ENCODE data around the gene AGBL1.
"Not testable (repeated sequence)": the region's sequence is repeated elsewhere in the genome, so short reads cannot be mapped to it uniquely, and the experiment has no call there.

The AGBL1 gene

GRCh38 chr15:86089422-86089821 lies 9.8 kb downstream of the AGBL1 start:
- H3K36me3 ChIP-seq (ENCODE audit: control insufficient read depth, insufficient read depth, low read length) = no peaks in the 10 kb centered on the region
- H3K9ac ChIP-seq (ENCODE audit: low read depth, low read length) = no peak overlapping the region
- no peak overlapping the region for H3K4me3 ChIP-seq (ENCODE audit: low read depth, low read length)
- peaks cover 11% of the 10 kb centered on the region for H3K4me1 ChIP-seq (ENCODE audit: control insufficient read depth, insufficient read depth, low read length)
- H3K27me3 ChIP-seq (ENCODE audit: control insufficient read depth, insufficient read depth, low read length) = no peaks in the 10 kb centered on the region
- no peaks in the 10 kb centered on the region for H3K9me3 ChIP-seq (ENCODE audit: control insufficient read depth, insufficient read depth, low read length)

GRCh38 chr15:86101818-86102217 lies 22.1 kb downstream of the AGBL1 start:
- H3K36me3 ChIP-seq (ENCODE audit: control insufficient read depth, insufficient read depth, low read length) = no peaks in the 10 kb centered on the region
- no peaks in the 10 kb centered on the region for H3K4me1 ChIP-seq (ENCODE audit: control insufficient read depth, insufficient read depth, low read length)
- H3K9me3 ChIP-seq (ENCODE audit: control insufficient read depth, insufficient read depth, low read length) = no peaks in the 10 kb centered on the region
- H3K27me3 ChIP-seq (ENCODE audit: control insufficient read depth, insufficient read depth, low read length) = no peaks in the 10 kb centered on the region
- H3K9ac ChIP-seq (ENCODE audit: low read depth, low read length) = no peak overlapping the region
- no peak overlapping the region for H3K4me3 ChIP-seq (ENCODE audit: low read depth, low read length)

- H3K36me3 ChIP-seq (ENCODE audit: control insufficient read depth, insufficient read depth, low read length) = no peaks in the 10 kb centered on the region
- H3K9me3 ChIP-seq (ENCODE audit: control insufficient read depth, insufficient read depth, low read length) = no peaks in the 10 kb centered on the region
- no peak overlapping the region for H3K9ac ChIP-seq (ENCODE audit: low read depth, low read length)
- H3K27me3 ChIP-seq (ENCODE audit: control insufficient read depth, insufficient read depth, low read length) = no peaks in the 10 kb centered on the region
- no peaks in the 10 kb centered on the region for H3K4me1 ChIP-seq (ENCODE audit: control insufficient read depth, insufficient read depth, low read length)
- H3K4me3 ChIP-seq (ENCODE audit: low read depth, low read length) = no peak overlapping the region
Measured at GRCh38 chr15:86103825-86104224, 24.2 kb downstream of the AGBL1 start.

- Histone ChIP-seq H3K9ac (ENCODE audit: low read depth, low read length) (no peak overlapping the region), H3K36me3 (ENCODE audit: control insufficient read depth, insufficient read depth, low read length) (no peaks in the 10 kb centered on the region), H3K9me3 (ENCODE audit: control insufficient read depth, insufficient read depth, low read length) (no peaks in the 10 kb centered on the region), H3K27me3 (ENCODE audit: control insufficient read depth, insufficient read depth, low read length) (no peaks in the 10 kb centered on the region), H3K4me1 (ENCODE audit: control insufficient read depth, insufficient read depth, low read length) (no peaks in the 10 kb centered on the region), H3K4me3 (ENCODE audit: low read depth, low read length) (no peak overlapping the region)
Measured at GRCh38 chr15:86106306-86106705, 26.6 kb downstream of the AGBL1 start.

- no peaks in the 10 kb centered on the region for H3K27me3 ChIP-seq (ENCODE audit: control insufficient read depth, insufficient read depth, low read length)
- no peaks in the 10 kb centered on the region for H3K4me1 ChIP-seq (ENCODE audit: control insufficient read depth, insufficient read depth, low read length)
- H3K9ac ChIP-seq (ENCODE audit: low read depth, low read length) = no peak overlapping the region
Measured at GRCh38 chr15:86115145-86115801, 35.6 kb downstream of the AGBL1 start.

GRCh38 chr15:86121568-86122225 lies 42.0 kb downstream of the AGBL1 start:
- Histone ChIP-seq H3K9ac (ENCODE audit: low read depth, low read length) (no peak overlapping the region), H3K36me3 (ENCODE audit: control insufficient read depth, insufficient read depth, low read length) (no peaks in the 10 kb centered on the region), H3K4me3 (ENCODE audit: low read depth, low read length) (no peak overlapping the region), H3K4me1 (ENCODE audit: control insufficient read depth, insufficient read depth, low read length) (peaks cover 15% of the 10 kb centered on the region), H3K27me3 (ENCODE audit: control insufficient read depth, insufficient read depth, low read length) (no peaks in the 10 kb centered on the region), H3K9me3 (ENCODE audit: control insufficient read depth, insufficient read depth, low read length) (no peaks in the 10 kb centered on the region)

More at GRCh38 chr15:86115145-86115801, 35.6 kb downstream of the AGBL1 start:
- Histone ChIP-seq H3K9me3 (ENCODE audit: control insufficient read depth, insufficient read depth, low read length) (peaks cover 4% of the 10 kb centered on the region), H3K36me3 (ENCODE audit: control insufficient read depth, insufficient read depth, low read length) (no peaks in the 10 kb centered on the region), H3K4me3 (ENCODE audit: low read depth, low read length) (no peak overlapping the region)

GRCh38 chr15:86122691-86123391 lies 43.2 kb downstream of the AGBL1 start:
- not testable (repeated sequence) for H3K4me3 ChIP-seq (ENCODE audit: low read depth, low read length); H3K36me3 ChIP-seq (ENCODE audit: control insufficient read depth, insufficient read depth, low read length); H3K9ac ChIP-seq (ENCODE audit: low read depth, low read length); H3K9me3 ChIP-seq (ENCODE audit: control insufficient read depth, insufficient read depth, low read length); H3K27me3 ChIP-seq (ENCODE audit: control insufficient read depth, insufficient read depth, low read length)
- peaks cover 15% of the 10 kb centered on the region for H3K4me1 ChIP-seq (ENCODE audit: control insufficient read depth, insufficient read depth, low read length)

GRCh38 chr15:86125775-86126174 lies 46.1 kb downstream of the AGBL1 start:
- H3K4me3 ChIP-seq (ENCODE audit: low read depth, low read length) = no peak overlapping the region
- no peaks in the 10 kb centered on the region for H3K9me3 ChIP-seq (ENCODE audit: control insufficient read depth, insufficient read depth, low read length)
- H3K36me3 ChIP-seq (ENCODE audit: control insufficient read depth, insufficient read depth, low read length) = no peaks in the 10 kb centered on the region

GRCh38 chr15:86127547-86127946 lies 47.9 kb downstream of the AGBL1 start:
- Histone ChIP-seq H3K9ac (ENCODE audit: low read depth, low read length) (no peak overlapping the region), H3K4me3 (ENCODE audit: low read depth, low read length) (no peak overlapping the region), H3K9me3 (ENCODE audit: control insufficient read depth, insufficient read depth, low read length) (no peaks in the 10 kb centered on the region), H3K36me3 (ENCODE audit: control insufficient read depth, insufficient read depth, low read length) (no peaks in the 10 kb centered on the region), H3K4me1 (ENCODE audit: control insufficient read depth, insufficient read depth, low read length) (peaks cover 4% of the 10 kb centered on the region), H3K27me3 (ENCODE audit: control insufficient read depth, insufficient read depth, low read length) (no peaks in the 10 kb centered on the region)

More at GRCh38 chr15:86125775-86126174, 46.1 kb downstream of the AGBL1 start:
- no peak overlapping the region for H3K9ac ChIP-seq (ENCODE audit: low read depth, low read length)
- H3K4me1 ChIP-seq (ENCODE audit: control insufficient read depth, insufficient read depth, low read length) = peaks cover 15% of the 10 kb centered on the region
- no peaks in the 10 kb centered on the region for H3K27me3 ChIP-seq (ENCODE audit: control insufficient read depth, insufficient read depth, low read length)

- H3K9me3 ChIP-seq (ENCODE audit: control insufficient read depth, insufficient read depth, low read length) = no peaks in the 10 kb centered on the region
- H3K4me3 ChIP-seq (ENCODE audit: low read depth, low read length) = no peak overlapping the region
- no peaks in the 10 kb centered on the region for H3K36me3 ChIP-seq (ENCODE audit: control insufficient read depth, insufficient read depth, low read length)
- no peaks in the 10 kb centered on the region for H3K4me1 ChIP-seq (ENCODE audit: control insufficient read depth, insufficient read depth, low read length)
- no peak overlapping the region for H3K9ac ChIP-seq (ENCODE audit: low read depth, low read length)
- no peaks in the 10 kb centered on the region for H3K27me3 ChIP-seq (ENCODE audit: control insufficient read depth, insufficient read depth, low read length)
Measured at GRCh38 chr15:86135041-86135440, 55.4 kb downstream of the AGBL1 start.

- Histone ChIP-seq H3K4me3 (ENCODE audit: low read depth, low read length) (no peak overlapping the region), H3K9ac (ENCODE audit: low read depth, low read length) (no peak overlapping the region), H3K9me3 (ENCODE audit: control insufficient read depth, insufficient read depth, low read length) (no peaks in the 10 kb centered on the region), H3K4me1 (ENCODE audit: control insufficient read depth, insufficient read depth, low read length) (no peaks in the 10 kb centered on the region), H3K27me3 (ENCODE audit: control insufficient read depth, insufficient read depth, low read length) (no peaks in the 10 kb centered on the region), H3K36me3 (ENCODE audit: control insufficient read depth, insufficient read depth, low read length) (no peaks in the 10 kb centered on the region)
Measured at GRCh38 chr15:86136861-86137260, 57.2 kb downstream of the AGBL1 start.

- Histone ChIP-seq H3K4me3 (ENCODE audit: low read depth, low read length) (no peak overlapping the region), H3K9me3 (ENCODE audit: control insufficient read depth, insufficient read depth, low read length) (no peaks in the 10 kb centered on the region), H3K9ac (ENCODE audit: low read depth, low read length) (no peak overlapping the region), H3K36me3 (ENCODE audit: control insufficient read depth, insufficient read depth, low read length) (no peaks in the 10 kb centered on the region), H3K27me3 (ENCODE audit: control insufficient read depth, insufficient read depth, low read length) (no peaks in the 10 kb centered on the region), H3K4me1 (ENCODE audit: control insufficient read depth, insufficient read depth, low read length) (no peaks in the 10 kb centered on the region)
Measured at GRCh38 chr15:86138798-86139197, 59.1 kb downstream of the AGBL1 start.
